ENCODE measurements around the gene INO80D. TPM values are rescaled to one million over a fixed set of nuclear protein-coding genes. Genes with fewer than 3 reads are reported as not detected.

Gene INO80D, protein sequence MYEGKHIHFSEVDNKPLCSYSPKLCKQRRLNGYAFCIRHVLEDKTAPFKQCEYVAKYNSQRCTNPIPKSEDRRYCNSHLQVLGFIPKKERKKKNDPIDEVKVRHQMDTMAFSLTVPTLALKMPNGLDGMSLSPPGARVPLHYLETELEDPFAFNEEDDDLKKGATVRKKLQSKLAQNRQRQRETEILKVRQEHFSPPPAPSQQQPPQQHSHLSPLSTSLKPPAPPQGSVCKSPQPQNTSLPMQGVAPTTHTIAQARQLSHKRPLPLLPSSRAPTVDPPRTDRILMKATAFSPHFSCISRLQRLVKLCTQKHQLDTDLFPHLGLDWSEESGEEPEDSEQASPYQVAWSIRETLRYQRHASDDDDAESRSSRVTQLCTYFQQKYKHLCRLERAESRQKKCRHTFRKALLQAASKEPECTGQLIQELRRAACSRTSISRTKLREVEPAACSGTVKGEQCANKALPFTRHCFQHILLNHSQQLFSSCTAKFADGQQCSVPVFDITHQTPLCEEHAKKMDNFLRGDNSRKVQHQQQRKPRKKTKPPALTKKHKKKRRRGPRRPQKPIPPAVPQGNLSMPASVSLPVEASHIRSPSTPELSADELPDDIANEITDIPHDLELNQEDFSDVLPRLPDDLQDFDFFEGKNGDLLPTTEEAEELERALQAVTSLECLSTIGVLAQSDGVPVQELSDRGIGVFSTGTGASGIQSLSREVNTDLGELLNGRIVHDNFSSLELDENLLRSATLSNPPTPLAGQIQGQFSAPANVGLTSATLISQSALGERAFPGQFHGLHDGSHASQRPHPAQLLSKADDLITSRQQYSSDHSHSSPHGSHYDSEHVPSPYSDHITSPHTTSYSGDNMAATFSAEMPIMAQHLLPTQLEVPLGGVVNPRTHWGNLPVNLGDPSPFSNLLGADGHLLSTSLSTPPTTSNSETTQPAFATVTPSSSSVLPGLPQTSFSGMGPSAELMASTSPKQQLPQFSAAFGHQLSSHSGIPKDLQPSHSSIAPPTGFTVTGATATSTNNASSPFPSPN
- 8.8 and 9.7 TPM in 2 replicates for total RNA-seq (2014; rRNA removed)
- Bru-seq, nascent RNA = percentile 76 among the genes with signal in this experiment
- BruChase-seq, experiment 1, labeled RNA remaining after a 6-hour chase = percentile 84 among the genes with signal in this experiment
- percentile 85 among the genes with signal in this experiment for BruChase-seq, experiment 2, labeled RNA remaining after a 2-hour chase
- long read RNA-seq, partial matches to known transcripts = 1 of 9 reads
- long read RNA-seq, other reads (novel, unspliced or antisense) = 8 of 9 reads

DNA sequence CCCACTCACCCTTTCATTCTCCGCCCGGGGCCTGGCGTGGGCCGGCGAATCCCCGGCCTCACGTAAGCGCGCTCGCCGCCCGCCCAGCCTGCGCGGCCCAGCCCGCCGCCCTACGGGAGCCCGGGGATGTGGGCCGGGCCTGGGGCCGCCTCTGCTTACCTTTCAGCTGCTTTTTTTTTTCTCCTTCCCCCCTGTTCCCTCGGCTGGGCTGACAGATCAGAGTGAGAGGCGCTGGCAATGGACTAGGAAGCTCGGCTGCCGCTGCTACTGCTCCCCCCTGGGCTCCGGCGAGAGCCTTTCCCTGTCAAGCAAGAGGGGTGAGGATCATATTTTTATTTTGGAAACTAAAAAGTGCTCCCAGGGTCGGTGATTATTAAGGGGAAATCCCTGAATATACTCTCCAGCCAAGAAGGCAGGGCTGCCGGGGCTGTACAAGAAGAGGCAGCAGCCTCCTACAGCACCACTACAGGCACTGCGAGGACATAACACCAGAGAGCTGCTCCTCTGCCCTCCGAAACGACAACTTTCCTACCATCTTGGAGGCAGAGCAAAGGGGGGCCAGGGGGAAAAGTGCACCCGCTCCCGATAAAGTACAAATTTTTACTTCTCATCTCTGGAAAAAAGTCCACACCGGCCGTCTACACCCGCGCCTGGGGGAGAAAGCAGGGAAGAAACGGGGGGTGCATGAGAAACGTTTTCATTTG, at the start of gene INO80D:
INO80D (minus strand) TSS at position 433 of the 704 bp plus-strand sequence. CDS start 23,158 bp downstream, outside the sequence.
- ATAC-seq = peak; percentile 69
- TSS peak; percentile 53 for BruUV-seq (replicated peaks)
- H3F3A ChIP-seq (ENCODE audit: low read length, unreplicated experiment) = no peaks in the 10 kb centered on the region
- intact Hi-C loops (cut with micrococcal nuclease) = loop anchor here (2.0 kb wide), 2 partner anchors 21 to 73 kb away; partner anchors contain the start of genes EEF1B2 and NDUFS1
- DNase-seq = peak; percentile 70
- no peaks in the 10 kb centered on the region for H3K36me3 ChIP-seq (ENCODE audit: low read depth, low read length)
- no peaks in the 10 kb centered on the region for H3K9me3 ChIP-seq (ENCODE audit: low read length)
- H3K79me2 ChIP-seq (ENCODE audit: low read length) = peaks cover 68% of the 10 kb centered on the region
- peaks cover 16% of the 10 kb centered on the region for H3K4me1 ChIP-seq (ENCODE audit: insufficient read depth, low read length)
- no peaks in the 10 kb centered on the region for H4K20me1 ChIP-seq (ENCODE audit: low read length)
- H3K9me2 ChIP-seq (replicated peaks; ENCODE audit: low read length) = no peaks in the 10 kb centered on the region
- H3K27me3 ChIP-seq (ENCODE audit: low read length) = no peaks in the 10 kb centered on the region
- peak within 1 kb of the TSS; percentile 98 for H3K9ac ChIP-seq (ENCODE audit: low read length)
- peak within 1 kb of the TSS; percentile 87 for H3K27ac ChIP-seq (ENCODE audit: low read length)
- H2AFZ ChIP-seq (ENCODE audit: low read length) = peak within 1 kb of the TSS; percentile 81
- ChIA-PET POLR2A (ENCODE audit: unreplicated experiment) (interaction anchor here (0.7 kb wide), 1 partner anchor 114 kb away, joined by 7 read pairs; no protein-coding TSS in a partner anchor), CTCF (no interaction called here)
- H3K4me2 ChIP-seq (ENCODE audit: low read length) = peak within 1 kb of the TSS; percentile 99
- peak within 1 kb of the TSS; percentile 95 for H3K4me3 ChIP-seq (ENCODE audit: low read length)
- TF ChIP-seq, protein P1, sequence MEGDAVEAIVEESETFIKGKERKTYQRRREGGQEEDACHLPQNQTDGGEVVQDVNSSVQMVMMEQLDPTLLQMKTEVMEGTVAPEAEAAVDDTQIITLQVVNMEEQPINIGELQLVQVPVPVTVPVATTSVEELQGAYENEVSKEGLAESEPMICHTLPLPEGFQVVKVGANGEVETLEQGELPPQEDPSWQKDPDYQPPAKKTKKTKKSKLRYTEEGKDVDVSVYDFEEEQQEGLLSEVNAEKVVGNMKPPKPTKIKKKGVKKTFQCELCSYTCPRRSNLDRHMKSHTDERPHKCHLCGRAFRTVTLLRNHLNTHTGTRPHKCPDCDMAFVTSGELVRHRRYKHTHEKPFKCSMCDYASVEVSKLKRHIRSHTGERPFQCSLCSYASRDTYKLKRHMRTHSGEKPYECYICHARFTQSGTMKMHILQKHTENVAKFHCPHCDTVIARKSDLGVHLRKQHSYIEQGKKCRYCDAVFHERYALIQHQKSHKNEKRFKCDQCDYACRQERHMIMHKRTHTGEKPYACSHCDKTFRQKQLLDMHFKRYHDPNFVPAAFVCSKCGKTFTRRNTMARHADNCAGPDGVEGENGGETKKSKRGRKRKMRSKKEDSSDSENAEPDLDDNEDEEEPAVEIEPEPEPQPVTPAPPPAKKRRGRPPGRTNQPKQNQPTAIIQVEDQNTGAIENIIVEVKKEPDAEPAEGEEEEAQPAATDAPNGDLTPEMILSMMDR (conservative IDR thresholded peaks at IDR 0.05; ENCODE audit: low read depth, low read length) = peak; percentile 54
- no peak for TF ChIP-seq EZH2 (IDR thresholded peaks at IDR 0.05; ENCODE audit: low read length, unreplicated experiment)

DNA sequence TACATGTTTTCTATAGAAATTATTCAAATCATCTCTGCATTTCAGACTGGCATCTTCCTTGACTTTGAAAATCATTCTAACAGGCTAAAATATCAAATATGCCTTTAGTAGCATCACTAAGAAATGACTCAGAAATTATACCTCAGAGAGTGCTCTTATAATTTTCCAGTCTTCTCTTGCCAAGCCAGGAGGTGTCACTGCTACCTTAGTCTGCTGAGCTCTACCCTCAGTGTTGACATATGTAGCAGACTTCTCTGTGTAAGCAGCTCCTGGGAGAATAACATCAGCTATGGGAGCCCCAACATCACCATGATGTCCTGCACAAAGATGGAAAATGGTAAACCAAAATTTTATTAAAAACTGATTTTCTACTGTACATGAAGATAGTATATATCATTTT, 41.7 kb upstream of the INO80D start:
- Histone ChIP-seq H3K36me3 (ENCODE audit: low read depth, low read length) (peaks cover 41% of the 10 kb centered on the region), H3K4me1 (ENCODE audit: insufficient read depth, low read length) (no peaks in the 10 kb centered on the region), H3K27me3 (ENCODE audit: low read length) (no peaks in the 10 kb centered on the region), H3K79me2 (ENCODE audit: low read length) (no peaks in the 10 kb centered on the region), H3K4me3 (ENCODE audit: low read length) (no peak overlapping the region), H3F3A (ENCODE audit: low read length, unreplicated experiment) (no peaks in the 10 kb centered on the region), H3K9me3 (ENCODE audit: low read length) (no peaks in the 10 kb centered on the region), H3K9ac (ENCODE audit: low read length) (no peak overlapping the region), H4K20me1 (ENCODE audit: low read length) (no peaks in the 10 kb centered on the region), H3K4me2 (ENCODE audit: low read length) (no peak overlapping the region), H2AFZ (ENCODE audit: low read length) (no peak overlapping the region), H3K27ac (ENCODE audit: low read length) (no peak overlapping the region), H3K9me2 (replicated peaks; ENCODE audit: low read length) (no peaks in the 10 kb centered on the region)
- TF ChIP-seq EZH2 (IDR thresholded peaks at IDR 0.05; ENCODE audit: low read length, unreplicated experiment) = no peak
- TF ChIP-seq, protein P1 (conservative IDR thresholded peaks at IDR 0.05; ENCODE audit: low read depth, low read length) = peak; percentile 39; the same call in 1 of the 2 replicates
- TF ChIP-seq EZH2phosphoT487 (IDR thresholded peaks at IDR 0.05; ENCODE audit: borderline replicate concordance, low read length) = no peak
- peak; percentile 90 for ATAC-seq
- no TSS peak for BruUV-seq (replicated peaks)
- ChIA-PET CTCF (no interaction called here), POLR2A (ENCODE audit: unreplicated experiment) (interaction anchor here (0.6 kb wide), 2 partner anchors 14 to 41 kb away, joined by 3 to 8 read pairs; no protein-coding TSS in a partner anchor)
- peak; percentile 21 for DNase-seq
- intact Hi-C loops (cut with micrococcal nuclease) = loop anchor here (10.0 kb wide), 1 partner anchor 103 kb away; no protein-coding TSS in a partner anchor
